ENCODE measurements around the gene ADAP1. TPM values are rescaled to one million over a fixed set of nuclear protein-coding genes. Genes with fewer than 3 reads are reported as not detected.

The ADAP1 gene
- total RNA-seq, 1 experiment from 2014 or later = 6.2 TPM

- Histone ChIP-seq H4K20me1 (ENCODE audit: control insufficient read depth, insufficient read depth, insufficient read length) (no peaks in the 10 kb centered on the region), H2BK12ac (ENCODE audit: insufficient read length, low read depth, low read length) (no peak overlapping the region), H3K23ac (ENCODE audit: insufficient read length, low read depth, low read length) (no peak overlapping the region), H3K9ac (ENCODE audit: extremely low read depth, insufficient read length, low read length) (no peak overlapping the region), H4K5ac (ENCODE audit: insufficient read length, low read depth, low read length) (no peak overlapping the region), H3K9me3 (ENCODE audit: control insufficient read depth, low read depth, low read length) (no peaks in the 10 kb centered on the region), H3K79me1 (ENCODE audit: insufficient read depth, low read depth, low read length, poor library complexity, severe bottlenecking) (no peaks in the 10 kb centered on the region), H3K79me2 (ENCODE audit: insufficient read depth, low read length) (no peaks in the 10 kb centered on the region), H3K4me1 (ENCODE audit: insufficient read depth, low read length) (no peaks in the 10 kb centered on the region), H3K14ac (ENCODE audit: insufficient read depth, low read length) (no peak overlapping the region), H3K18ac (ENCODE audit: insufficient read length, low read depth, low read length) (no peak overlapping the region), H2BK20ac (ENCODE audit: low read depth, low read length, poor library complexity, severe bottlenecking) (no peak overlapping the region), H4K8ac (replicated peaks; ENCODE audit: insufficient read length, low read depth, low read length) (no peak overlapping the region), H2AK5ac (ENCODE audit: insufficient read length, low read length) (no peak overlapping the region), H3K56ac (ENCODE audit: insufficient read length, low read depth, low read length) (no peak overlapping the region), H2BK120ac (ENCODE audit: low read depth, low read length, poor library complexity, severe bottlenecking) (no peak overlapping the region), H2BK5ac (ENCODE audit: insufficient read length, low read length) (no peak overlapping the region), H3K23me2 (ENCODE audit: insufficient read length, low read depth, low read length, poor library complexity, severe bottlenecking) (no peaks in the 10 kb centered on the region), H2AFZ (ENCODE audit: low read length) (no peak overlapping the region), H2BK15ac (ENCODE audit: low read depth, low read length) (no peak overlapping the region), H3K4ac (ENCODE audit: low read depth, low read length) (no peak overlapping the region), H4K91ac (ENCODE audit: insufficient read length, low read depth, low read length) (no peak overlapping the region), H3K27me3 (ENCODE audit: insufficient read depth, low read length) (no peaks in the 10 kb centered on the region), H3T11ph (ENCODE audit: low read length) (no peak overlapping the region), H3K27ac (ENCODE audit: insufficient read length, low read depth, low read length) (no peak overlapping the region), H3K4me2 (ENCODE audit: insufficient read depth, insufficient read length, low read length) (no peak overlapping the region)
- Mint-ChIP-seq H3K27ac (peak overlapping the region in 2 of 3 experiments; percentile 29 to 32; a peak in 3 of 7 replicates), H3K4me1 (no peaks in the 10 kb centered on the region), H3K9me3 (no peaks in the 10 kb centered on the region; a peak in 1 of 5 replicates), H3K27me3 (ENCODE audit: low read depth) (no peaks in the 10 kb centered on the region), H3K36me3 (ENCODE audit: insufficient read depth in 1 of 3, low read depth in 3 of 3) (peaks cover 52 to 83% (median 82%) of the 10 kb centered on the region in 3 experiments), H3K4me3 (no peak overlapping the region)
- no peak for TF ChIP-seq CTCF (conservative IDR thresholded peaks at IDR 0.05)
- DNase-seq = no peak
- WGBS (ENCODE audit: extremely low coverage, insufficient read length, low lambda C conversion rate) = no CpG with 5 or more reads among the region's 22 CpGs
Observed at GRCh38 chr7:867406-868188, 86.9 kb downstream of the ADAP1 start.

Measured in H9 (cell line).